Kidney (tissue), 14 donors: ENCODE data around the gene KCNH2. TPM values are rescaled to one million over a fixed set of nuclear protein-coding genes. Genes with fewer than 3 reads are reported as not detected.

Source experiments
- DNase-seq, 5 donors: peaks; one replicate each; pipeline ENCODE4 v3.0.0-alpha.2; 2013 to 2020
- FAIRE-seq: peaks from 2 replicates; lab custom pipeline; 2012; peaks lifted over from hg19 to GRCh38; lab: Jason Lieb, UNC
- H3K27ac ChIP-seq, 2 donors: one replicate each; pipeline ENCODE4 v1.7.0; 2013; ENCODE audit warnings: low read depth in 2 of 2, low read length in 2 of 2, inconsistent platforms in 1 of 2
- H3K27me3 ChIP-seq: one replicate; pipeline ENCODE4 v1.7.1; 2013; ENCODE audit warnings: low read length, inconsistent platforms; ENCODE audit not compliant: control insufficient read depth, insufficient read depth
- H3K36me3 ChIP-seq, 3 donors: one replicate each; pipeline versions ENCODE4 v1.7.0 to v1.7.1; 2013; ENCODE audit warnings: low read length in 3 of 3, control low read depth in 1 of 3, inconsistent platforms in 1 of 3; ENCODE audit not compliant: insufficient read depth in 3 of 3, control insufficient read depth in 2 of 3
- H3K4me1 ChIP-seq, 3 donors: one replicate each; pipeline versions ENCODE4 v1.7.0 to v1.7.1; 2013; ENCODE audit warnings: low read length in 3 of 3, inconsistent platforms in 1 of 3, low read depth in 1 of 3; ENCODE audit not compliant: control insufficient read depth in 2 of 3, insufficient read depth in 2 of 3
- H3K4me3 ChIP-seq, 3 donors: one replicate each; pipeline versions ENCODE4 v1.7.0 to v1.8.1; 2013; ENCODE audit warnings: low read length in 3 of 3, control low read depth in 1 of 3, inconsistent platforms in 1 of 3
- H3K9ac ChIP-seq, 3 donors: one replicate each; pipeline versions ENCODE4 v1.7.0 to v1.7.1; 2013; ENCODE audit warnings: low read length in 3 of 3, control low read depth in 1 of 3, inconsistent platforms in 1 of 3
- H3K9me3 ChIP-seq, 3 donors: one replicate each; pipeline versions ENCODE4 v1.7.0 to v1.7.1; 2013; ENCODE audit warnings: low read length in 3 of 3, control low read depth in 1 of 3, inconsistent platforms in 1 of 3; ENCODE audit not compliant: control insufficient read depth in 2 of 3, insufficient read depth in 1 of 3
- intact Hi-C: fragments of 100-400 bp; cut with DNase I; formaldehyde crosslinking; loops from one replicate; pipeline ENCODE4 v1.11.1; 2022
- polyA plus RNA-seq: library from polyadenylated mRNA; stranded (reverse); fragments of 350-450 nt; fragmentation: Illumina TruSeq; extraction: RNeasy Lipid Tissue Mini Kit (QIAGEN cat#74804); gene quantifications from one replicate; pipeline ENCODE4 v1.2.3, GENCODE V29; 2014; ENCODE audit warnings: low read depth, low replicate concordance; ENCODE audit not compliant: insufficient read depth
- total RNA-seq: library from RNA; stranded (reverse); fragmentation: NEBNext Ultra II Directional; extraction: Animal tissue kit (Norgen Biotek cat#: 25700); gene quantifications from one replicate; pipeline ENCODE4 v1.2.1, GENCODE V29; 2021
- TF ChIP-seq, protein P1 (sequence below): IDR thresholded peaks from 3 replicates; pipeline ENCODE4 v1.5.1; 2012; ENCODE audit warnings: mild to moderate bottlenecking, moderate library complexity, borderline replicate concordance; ENCODE audit not compliant: insufficient read depth; ENCODE audit errors: extremely low read depth
- donor health status: control.
- donor health status: control.
- donor health status: control.
- donor health status: control.
- donor health status: control.
- donor health status: DM: yes; HTN: yes; CAD: no.
- donor health status: Normal renal cell carcinoma (clear cell type).

The KCNH2 gene
- total and polyA plus RNA-seq, 2 donors from 2014 or later = 1.3 to 1.5 TPM

DNA sequence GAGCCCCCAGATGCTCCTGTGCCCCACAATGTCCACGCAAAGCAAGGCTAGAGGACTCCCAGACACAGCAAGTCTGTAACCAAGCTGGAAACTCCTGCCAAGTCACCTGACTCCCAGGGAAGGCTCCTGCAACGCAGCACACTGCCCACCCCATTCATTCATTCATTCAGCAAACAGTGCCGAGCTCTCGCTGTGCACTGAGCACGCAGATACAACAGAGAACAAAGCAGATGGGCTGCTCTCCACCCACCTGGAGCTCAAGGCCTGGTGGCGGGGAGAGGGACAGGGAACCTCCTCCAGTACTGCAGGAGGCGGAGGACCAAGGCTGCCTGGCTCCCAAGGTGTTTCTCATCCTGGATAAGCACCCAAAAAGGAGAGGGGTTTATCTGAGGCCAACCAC is 8.6 kb downstream of the KCNH2 start:
- Histone ChIP-seq H3K4me1 (peaks cover 0 to 8% (median 0%) of the 10 kb centered on the region in 3 donors), H3K27me3 (no peaks in the 10 kb centered on the region), H3K36me3 (no peaks in the 10 kb centered on the region), H3K27ac (no peak overlapping the region), H3K4me3 (no peak overlapping the region), H3K9ac (no peak overlapping the region), H3K9me3 (no peaks in the 10 kb centered on the region)
- TF ChIP-seq, protein P1, sequence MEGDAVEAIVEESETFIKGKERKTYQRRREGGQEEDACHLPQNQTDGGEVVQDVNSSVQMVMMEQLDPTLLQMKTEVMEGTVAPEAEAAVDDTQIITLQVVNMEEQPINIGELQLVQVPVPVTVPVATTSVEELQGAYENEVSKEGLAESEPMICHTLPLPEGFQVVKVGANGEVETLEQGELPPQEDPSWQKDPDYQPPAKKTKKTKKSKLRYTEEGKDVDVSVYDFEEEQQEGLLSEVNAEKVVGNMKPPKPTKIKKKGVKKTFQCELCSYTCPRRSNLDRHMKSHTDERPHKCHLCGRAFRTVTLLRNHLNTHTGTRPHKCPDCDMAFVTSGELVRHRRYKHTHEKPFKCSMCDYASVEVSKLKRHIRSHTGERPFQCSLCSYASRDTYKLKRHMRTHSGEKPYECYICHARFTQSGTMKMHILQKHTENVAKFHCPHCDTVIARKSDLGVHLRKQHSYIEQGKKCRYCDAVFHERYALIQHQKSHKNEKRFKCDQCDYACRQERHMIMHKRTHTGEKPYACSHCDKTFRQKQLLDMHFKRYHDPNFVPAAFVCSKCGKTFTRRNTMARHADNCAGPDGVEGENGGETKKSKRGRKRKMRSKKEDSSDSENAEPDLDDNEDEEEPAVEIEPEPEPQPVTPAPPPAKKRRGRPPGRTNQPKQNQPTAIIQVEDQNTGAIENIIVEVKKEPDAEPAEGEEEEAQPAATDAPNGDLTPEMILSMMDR = no peak
- DNase-seq (no peak), FAIRE-seq (no peak)
- intact Hi-C loops = no loop called here

DNA sequence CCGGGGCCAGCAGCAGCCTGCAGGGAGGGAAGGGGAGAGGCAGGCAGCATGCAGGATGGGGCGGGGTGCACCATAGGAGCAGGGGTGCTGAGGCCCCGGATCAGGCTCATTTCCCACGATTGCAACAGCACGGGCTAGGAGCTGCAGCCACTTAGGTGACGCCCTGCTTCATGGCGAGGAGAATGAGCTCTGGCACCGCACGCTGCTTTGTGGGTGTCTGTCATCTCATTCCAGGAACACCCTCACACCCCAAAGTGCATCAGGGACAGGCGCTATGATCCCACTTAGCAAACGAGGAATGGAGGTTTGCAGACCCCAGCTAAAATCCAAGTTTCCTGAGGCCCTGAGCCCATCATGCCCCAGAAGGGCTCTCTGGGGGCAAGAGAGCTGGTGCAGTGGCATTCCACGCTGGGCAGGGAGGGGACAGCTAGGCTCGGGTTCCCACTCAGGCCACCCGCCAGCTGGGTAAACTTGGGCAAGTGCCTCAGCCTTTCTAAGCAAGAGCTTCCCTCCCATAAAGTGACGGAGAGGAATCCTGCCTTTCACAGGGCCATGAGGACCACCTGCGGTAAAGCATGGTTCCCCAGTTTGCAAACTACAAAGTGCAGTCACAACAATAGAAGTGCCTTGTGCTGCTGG is 9.3 kb downstream of the KCNH2 start:
- no peak overlapping the region for H3K4me3 ChIP-seq
- peaks cover 0 to 10% (median 0%) of the 10 kb centered on the region in 3 donors for H3K4me1 ChIP-seq
- FAIRE-seq (no peak), DNase-seq (no peak)
- no peak overlapping the region for H3K9ac ChIP-seq
- no peak overlapping the region for H3K27ac ChIP-seq
- H3K9me3 ChIP-seq = no peaks in the 10 kb centered on the region
- H3K36me3 ChIP-seq = no peaks in the 10 kb centered on the region
- TF ChIP-seq, protein P1 = no peak
- intact Hi-C loops = no loop called here
- H3K27me3 ChIP-seq = no peaks in the 10 kb centered on the region

DNA sequence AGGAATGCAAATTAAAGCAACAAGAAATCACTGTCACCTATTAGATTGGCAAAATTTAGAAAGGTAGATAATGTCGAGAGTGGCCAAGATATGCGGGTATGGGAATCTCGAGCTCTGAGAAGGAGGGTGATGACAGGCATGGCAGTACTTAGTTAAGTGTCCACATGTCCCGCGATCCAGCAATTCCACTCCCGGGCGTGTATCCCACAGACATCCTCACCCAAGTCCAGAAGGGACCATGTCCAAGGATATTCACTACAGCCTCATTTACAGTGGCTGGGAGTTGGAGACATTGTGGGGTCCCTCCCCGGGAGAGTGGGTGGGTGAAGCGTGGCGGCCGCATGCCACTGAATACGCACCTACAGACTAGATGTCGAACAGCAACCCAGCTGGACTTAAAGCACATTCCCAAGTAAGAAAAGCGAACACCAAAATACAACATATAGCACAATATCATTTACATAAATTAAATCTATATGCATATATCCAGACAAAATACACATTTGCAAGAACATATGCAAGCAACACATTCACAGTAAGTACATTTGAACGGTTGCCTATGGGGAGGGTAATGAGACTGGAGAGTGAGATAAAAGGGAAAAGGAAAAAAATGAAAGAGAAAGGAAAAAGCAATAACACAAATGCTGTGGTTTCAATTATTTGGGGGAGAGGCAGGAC is 9.9 kb downstream of the KCNH2 start:
- no peaks in the 10 kb centered on the region for H3K9me3 ChIP-seq
- H3K27ac ChIP-seq = no peak overlapping the region
- no peak overlapping the region for H3K9ac ChIP-seq
- H3K4me3 ChIP-seq = no peak overlapping the region
- no peak for DNase-seq
- FAIRE-seq = no peak
- intact Hi-C loops = no loop called here
- H3K36me3 ChIP-seq = no peaks in the 10 kb centered on the region
- TF ChIP-seq, protein P1 = no peak
- no peaks in the 10 kb centered on the region for H3K27me3 ChIP-seq
- peaks cover 0 to 10% (median 0%) of the 10 kb centered on the region in 3 donors for H3K4me1 ChIP-seq
